ENCODE data around the gene TSR3. TPM values are rescaled to one million over a fixed set of nuclear protein-coding genes. Genes with fewer than 3 reads are reported as not detected.

TSR3 gene
- total RNA-seq, 2 experiments from 2014 or later = 33.8 to 43.7 TPM

- H3K27me3 Mint-ChIP-seq = no peaks in the 10 kb centered on the region
- no peak for DNase-seq
- H3K4me1 Mint-ChIP-seq = peaks cover 24% of the 10 kb centered on the region
- H3K4me3 Mint-ChIP-seq = no peak overlapping the region
- H3K27ac Mint-ChIP-seq = no peak overlapping the region
- H3K36me3 Mint-ChIP-seq (ENCODE audit: low read depth) = no peaks in the 10 kb centered on the region
- ChIA-PET POLR2A (no interaction called here), CTCF (no interaction called here)
- H3K9me3 Mint-ChIP-seq = no peaks in the 10 kb centered on the region
Measured at GRCh38 chr16:1345651-1346421, 5.8 kb downstream of the TSR3 start.

GRCh38 chr16:1345087-1345486 lies 6.6 kb downstream of the TSR3 start:
- no peak overlapping the region for H3K27ac Mint-ChIP-seq
- DNase-seq = no peak
- no peaks in the 10 kb centered on the region for H3K36me3 Mint-ChIP-seq (ENCODE audit: low read depth)
- CTCF ChIA-PET = interaction anchor here (1.0 kb wide), 1 partner anchor 11 kb away, joined by 3 read pairs; no protein-coding TSS in a partner anchor
- peaks cover 19% of the 10 kb centered on the region for H3K4me1 Mint-ChIP-seq
- POLR2A ChIA-PET = no interaction called here
- H3K27me3 Mint-ChIP-seq = no peaks in the 10 kb centered on the region
- no peak overlapping the region for H3K4me3 Mint-ChIP-seq
- H3K9me3 Mint-ChIP-seq = no peaks in the 10 kb centered on the region

- H3K4me1 Mint-ChIP-seq = peaks cover 17% of the 10 kb centered on the region
- no peaks in the 10 kb centered on the region for H3K27me3 Mint-ChIP-seq
- DNase-seq = no peak
- ChIA-PET CTCF (interaction anchor here (0.9 to 1.3 kb wide), 3 partner anchors 12 to 25 kb away, joined by 3 to 4 read pairs (median 4); no protein-coding TSS in a partner anchor), POLR2A (no interaction called here)
- no peaks in the 10 kb centered on the region for H3K36me3 Mint-ChIP-seq (ENCODE audit: low read depth)
- no peak overlapping the region for H3K4me3 Mint-ChIP-seq
- H3K9me3 Mint-ChIP-seq = no peaks in the 10 kb centered on the region
- H3K27ac Mint-ChIP-seq = no peak overlapping the region
Measured at GRCh38 chr16:1344499-1344898, 7.2 kb downstream of the TSR3 start.

- POLR2A ChIA-PET = interaction anchor here (0.5 kb wide), 1 partner anchor 11 kb away, joined by 3 read pairs; no protein-coding TSS in a partner anchor
Measured at GRCh38 chr16:1343428-1344242, 8.0 kb downstream of the TSR3 start.

GRCh38 chr16:1342526-1343427 lies 8.9 kb downstream of the TSR3 start:
- H3K36me3 Mint-ChIP-seq (ENCODE audit: low read depth) = no peaks in the 10 kb centered on the region
- peak overlapping the region; percentile 67 for H3K4me3 Mint-ChIP-seq
- no peaks in the 10 kb centered on the region for H3K9me3 Mint-ChIP-seq
- CTCF ChIA-PET = interaction anchor here (0.5 to 1.3 kb wide), 4 partner anchors 13 to 25 kb away, joined by 3 to 4 read pairs (median 3); no protein-coding TSS in a partner anchor
- POLR2A ChIA-PET = no interaction called here
- peaks cover 17% of the 10 kb centered on the region for H3K4me1 Mint-ChIP-seq
- peak overlapping the region; percentile 74 for H3K27ac Mint-ChIP-seq
- H3K27me3 Mint-ChIP-seq = no peaks in the 10 kb centered on the region
- peak; percentile 98 for DNase-seq

More at GRCh38 chr16:1343428-1344242, 8.0 kb downstream of the TSR3 start:
- peaks cover 17% of the 10 kb centered on the region for H3K4me1 Mint-ChIP-seq
- peak overlapping the region; percentile 67 for H3K4me3 Mint-ChIP-seq
- H3K36me3 Mint-ChIP-seq (ENCODE audit: low read depth) = no peaks in the 10 kb centered on the region
- peak overlapping the region; percentile 36 for H3K27ac Mint-ChIP-seq
- H3K27me3 Mint-ChIP-seq = no peaks in the 10 kb centered on the region
- no peaks in the 10 kb centered on the region for H3K9me3 Mint-ChIP-seq
- DNase-seq = no peak
- CTCF ChIA-PET = interaction anchor here (0.5 to 1.3 kb wide), 4 partner anchors 20 to 25 kb away, joined by 3 to 4 read pairs (median 4); no protein-coding TSS in a partner anchor

GRCh38 chr16:1341495-1342420 lies 9.9 kb downstream of the TSR3 start:
- ChIA-PET CTCF (interaction anchor here (0.9 to 1.1 kb wide), 2 partner anchors 22 to 27 kb away, joined by 3 to 5 read pairs; no protein-coding TSS in a partner anchor), POLR2A (no interaction called here)
- DNase-seq = no peak
- Mint-ChIP-seq H3K4me1 (peaks cover 17% of the 10 kb centered on the region), H3K4me3 (peak overlapping the region; percentile 67), H3K27ac (peak overlapping the region; percentile 74), H3K36me3 (ENCODE audit: low read depth) (no peaks in the 10 kb centered on the region), H3K9me3 (no peaks in the 10 kb centered on the region), H3K27me3 (no peaks in the 10 kb centered on the region)

- Mint-ChIP-seq H3K9me3 (no peaks in the 10 kb centered on the region), H3K4me1 (peaks cover 17% of the 10 kb centered on the region), H3K27ac (no peak overlapping the region), H3K27me3 (peaks cover 6% of the 10 kb centered on the region), H3K4me3 (no peak overlapping the region), H3K36me3 (ENCODE audit: low read depth) (no peaks in the 10 kb centered on the region)
- ChIA-PET CTCF (interaction anchor here (1.1 kb wide), 1 partner anchor 28 kb away, joined by 5 read pairs; no protein-coding TSS in a partner anchor), POLR2A (no interaction called here)
- no peak for DNase-seq
Measured at GRCh38 chr16:1340730-1341494, 10.8 kb downstream of the TSR3 start.

GRCh38 chr16:1338855-1339675 lies 12.6 kb downstream of the TSR3 start:
- Mint-ChIP-seq H3K27me3 (peaks cover 22% of the 10 kb centered on the region), H3K27ac (no peak overlapping the region)
- POLR2A ChIA-PET = no interaction called here

GRCh38 chr16:1338119-1338730 lies 13.5 kb downstream of the TSR3 start:
- DNase-seq = no peak
- Mint-ChIP-seq H3K27me3 (peaks cover 22% of the 10 kb centered on the region), H3K27ac (no peak overlapping the region), H3K36me3 (ENCODE audit: low read depth) (no peaks in the 10 kb centered on the region), H3K9me3 (no peaks in the 10 kb centered on the region), H3K4me1 (peaks cover 14% of the 10 kb centered on the region), H3K4me3 (no peak overlapping the region)
- POLR2A ChIA-PET = no interaction called here
- CTCF ChIA-PET = interaction anchor here (1.2 kb wide), 1 partner anchor 12 kb away, joined by 3 read pairs; no protein-coding TSS in a partner anchor

More at GRCh38 chr16:1338855-1339675, 12.6 kb downstream of the TSR3 start:
- no peak for DNase-seq
- Mint-ChIP-seq H3K9me3 (no peaks in the 10 kb centered on the region), H3K4me1 (peaks cover 17% of the 10 kb centered on the region), H3K36me3 (ENCODE audit: low read depth) (no peaks in the 10 kb centered on the region), H3K4me3 (no peak overlapping the region)
- CTCF ChIA-PET = no interaction called here

GRCh38 chr16:1337486-1337885 lies 14.2 kb downstream of the TSR3 start:
- H3K27me3 Mint-ChIP-seq = peaks cover 25% of the 10 kb centered on the region
- ChIA-PET CTCF (interaction anchor here (1.2 kb wide), 1 partner anchor 13 kb away, joined by 3 read pairs; no protein-coding TSS in a partner anchor), POLR2A (no interaction called here)
- H3K4me3 Mint-ChIP-seq = no peak overlapping the region
- H3K9me3 Mint-ChIP-seq = no peaks in the 10 kb centered on the region
- H3K36me3 Mint-ChIP-seq (ENCODE audit: low read depth) = no peaks in the 10 kb centered on the region
- H3K27ac Mint-ChIP-seq = no peak overlapping the region
- H3K4me1 Mint-ChIP-seq = peaks cover 9% of the 10 kb centered on the region
- no peak for DNase-seq

All from activated CD4-positive, alpha-beta T cell treated with anti-CD3 and anti-CD28 coated beads, Interleukin-2, amount 10 ng/mL, durations not matched to agents 7 days and 5 days (primary cell).